Vagina (tissue), 2 donors: ENCODE results near the gene TAS2R19.

Source experiments
- POLR2A ChIP-seq, 2 donors: fragments of 450-650 bp; IDR thresholded peaks; one replicate each; pipeline ENCODE4 v1.6.1; 2017; ENCODE audit warnings: antibody characterized with exemption in 2 of 2, mild to moderate bottlenecking in 2 of 2, moderate library complexity in 2 of 2
- POLR2AphosphoS5 ChIP-seq, 2 donors: sonication (generic); formaldehyde crosslinking; IDR thresholded peaks; one replicate each; pipeline ENCODE4 v1.9.0; 2017; ENCODE audit warnings: antibody characterized with exemption in 2 of 2, mild to moderate bottlenecking in 2 of 2, low read depth in 1 of 2; ENCODE audit not compliant: insufficient read depth in 1 of 2
- TF ChIP-seq, protein P1 (sequence below), 3 experiments: fragments of 450-650 bp in 2 of 3; fragments of 200-600 bp in 1 of 3; sonication (generic) in 1 of 3; IDR thresholded peaks; one replicate each; pipeline ENCODE4 v1.5.1; 2017 to 2019; ENCODE audit warnings: antibody characterized with exemption in 3 of 3, mild to moderate bottlenecking in 2 of 3, moderate library complexity in 2 of 3

DNA sequence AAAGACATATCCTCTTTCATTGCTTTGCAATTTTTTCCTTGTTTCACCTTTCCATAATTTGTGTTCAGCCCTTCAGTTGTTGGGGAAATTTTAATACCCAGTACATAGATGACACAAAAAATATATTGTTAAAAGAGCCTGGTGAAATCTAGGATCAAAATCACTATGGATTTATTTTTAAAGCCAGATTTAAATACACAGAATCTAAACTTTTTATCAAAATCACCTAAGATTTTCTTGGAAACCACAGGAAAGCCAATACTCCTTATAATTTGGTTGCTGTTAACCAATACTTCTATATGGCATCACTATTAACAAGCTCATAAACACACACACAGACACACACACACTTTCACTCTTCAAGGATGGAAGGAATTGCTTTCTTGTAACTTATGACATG, 24.2 kb downstream of the TAS2R19 start, which contains the start of gene TAS2R20:
- TF ChIP-seq, protein P1, sequence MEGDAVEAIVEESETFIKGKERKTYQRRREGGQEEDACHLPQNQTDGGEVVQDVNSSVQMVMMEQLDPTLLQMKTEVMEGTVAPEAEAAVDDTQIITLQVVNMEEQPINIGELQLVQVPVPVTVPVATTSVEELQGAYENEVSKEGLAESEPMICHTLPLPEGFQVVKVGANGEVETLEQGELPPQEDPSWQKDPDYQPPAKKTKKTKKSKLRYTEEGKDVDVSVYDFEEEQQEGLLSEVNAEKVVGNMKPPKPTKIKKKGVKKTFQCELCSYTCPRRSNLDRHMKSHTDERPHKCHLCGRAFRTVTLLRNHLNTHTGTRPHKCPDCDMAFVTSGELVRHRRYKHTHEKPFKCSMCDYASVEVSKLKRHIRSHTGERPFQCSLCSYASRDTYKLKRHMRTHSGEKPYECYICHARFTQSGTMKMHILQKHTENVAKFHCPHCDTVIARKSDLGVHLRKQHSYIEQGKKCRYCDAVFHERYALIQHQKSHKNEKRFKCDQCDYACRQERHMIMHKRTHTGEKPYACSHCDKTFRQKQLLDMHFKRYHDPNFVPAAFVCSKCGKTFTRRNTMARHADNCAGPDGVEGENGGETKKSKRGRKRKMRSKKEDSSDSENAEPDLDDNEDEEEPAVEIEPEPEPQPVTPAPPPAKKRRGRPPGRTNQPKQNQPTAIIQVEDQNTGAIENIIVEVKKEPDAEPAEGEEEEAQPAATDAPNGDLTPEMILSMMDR (IDR thresholded peaks at IDR 0.05) = no peak
- TF ChIP-seq POLR2A (IDR thresholded peaks at IDR 0.05) (no peak), POLR2AphosphoS5 (IDR thresholded peaks at IDR 0.05; ENCODE audit: insufficient read depth in 1 of 2, low read depth in 1 of 2) (no peak)
